Ishikawa (cell line): Measurements from ENCODE around the gene RXFP2.

Source experiments
- CEBPB ChIP-seq: IDR thresholded peaks from 2 replicates; pipeline ENCODE4 v1.6.1; 2012
- CREB1 ChIP-seq: IDR thresholded peaks from 2 replicates; pipeline ENCODE4 v1.6.1; 2012; ENCODE audit warnings: low read depth
- EGR1 ChIP-seq: IDR thresholded peaks from 2 replicates; pipeline ENCODE4 v1.6.1; 2012
- EP300 ChIP-seq: IDR thresholded peaks from 2 replicates; pipeline ENCODE4 v1.6.1; 2012; ENCODE audit warnings: borderline replicate concordance
- FOXM1 ChIP-seq: IDR thresholded peaks from 2 replicates; pipeline ENCODE4 v1.6.1; 2012; ENCODE audit warnings: low read depth, borderline replicate concordance
- MAX ChIP-seq: IDR thresholded peaks from 2 replicates; pipeline ENCODE4 v1.6.1; 2012
- NFIC ChIP-seq: IDR thresholded peaks from 2 replicates; pipeline ENCODE4 v1.6.1; 2012
- RAD21 ChIP-seq: IDR thresholded peaks from 2 replicates; pipeline ENCODE4 v1.6.1; 2012; ENCODE audit warnings: low read depth
- REST ChIP-seq: IDR thresholded peaks from 2 replicates; pipeline ENCODE4 v1.6.1; 2012; ENCODE audit warnings: low read depth, mild to moderate bottlenecking
- TAF1 ChIP-seq: IDR thresholded peaks from 2 replicates; pipeline ENCODE4 v1.6.1; 2012; ENCODE audit warnings: low read depth, mild to moderate bottlenecking
- TCF12 ChIP-seq: IDR thresholded peaks from 2 replicates; pipeline ENCODE4 v1.6.1; 2012; ENCODE audit warnings: low read depth
- TEAD4 ChIP-seq: IDR thresholded peaks from 2 replicates; pipeline ENCODE4 v1.6.1; 2012
- USF1 ChIP-seq: IDR thresholded peaks from 2 replicates; pipeline ENCODE4 v1.6.1; 2012
- YY1 ChIP-seq: IDR thresholded peaks from 2 replicates; pipeline ENCODE4 v1.6.1; 2012; ENCODE audit warnings: low read depth
- ZBTB7A ChIP-seq: IDR thresholded peaks from 2 replicates; pipeline ENCODE4 v1.6.1; 2012; ENCODE audit warnings: low read depth

RXFP2 gene

DNA sequence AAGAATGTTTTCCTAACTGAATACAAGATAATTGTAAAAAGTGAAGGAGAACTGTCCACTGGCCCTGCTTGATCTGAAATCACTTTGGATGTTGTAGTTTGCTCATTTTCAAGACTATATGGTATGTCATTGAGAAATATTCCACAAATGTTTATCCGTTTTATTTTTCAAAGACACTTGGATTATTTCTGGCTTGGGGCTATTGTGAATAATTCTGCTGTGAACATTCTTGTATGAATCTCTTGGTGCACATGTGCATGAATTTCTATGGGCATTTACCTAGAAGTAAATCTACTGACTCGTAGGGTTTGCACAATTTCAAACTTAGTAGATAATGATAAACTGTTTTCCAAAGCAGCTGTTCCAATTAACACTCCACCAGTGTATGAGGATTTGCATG is 8.6 kb downstream of the RXFP2 start:
- TF ChIP-seq CEBPB (no peak), RAD21 (no peak), TAF1 (no peak), ZBTB7A (no peak), TEAD4 (no peak)

- no peak for TF ChIP-seq TAF1
- TF ChIP-seq NFIC: no peak
- no peak for TF ChIP-seq ZBTB7A
- no peak for TF ChIP-seq USF1
- no peak for TF ChIP-seq TCF12
- no peak for TF ChIP-seq YY1
- TF ChIP-seq CREB1: no peak
- no peak for TF ChIP-seq RAD21
- no peak for TF ChIP-seq REST
- TF ChIP-seq MAX: no peak
- TF ChIP-seq TEAD4: no peak
- TF ChIP-seq FOXM1: no peak
- no peak for TF ChIP-seq CEBPB
- TF ChIP-seq EGR1: no peak
- TF ChIP-seq EP300: no peak
Observed at GRCh38 chr13:31749929-31750328, 10.6 kb downstream of the RXFP2 start.

DNA sequence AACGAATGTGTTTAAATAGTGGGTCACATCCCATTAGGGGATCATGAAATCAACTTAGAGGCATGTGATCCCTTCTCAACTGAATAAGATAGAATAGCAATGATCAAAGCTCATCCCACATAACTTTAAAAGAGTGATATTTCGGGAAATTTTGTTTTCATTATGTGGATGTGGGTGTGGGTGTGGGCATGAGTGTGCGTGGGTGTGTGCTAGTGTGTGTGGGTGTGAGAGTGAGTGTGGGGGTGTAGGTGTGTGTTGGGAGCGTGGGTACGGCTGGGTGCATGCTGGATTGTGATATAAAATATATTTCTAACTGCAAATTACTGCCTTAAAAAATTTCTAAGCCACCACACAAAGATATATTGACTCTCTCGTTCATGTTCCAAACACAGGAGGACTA is 15.9 kb downstream of the RXFP2 start:
- no peak for TF ChIP-seq EP300
- TF ChIP-seq USF1: no peak

DNA sequence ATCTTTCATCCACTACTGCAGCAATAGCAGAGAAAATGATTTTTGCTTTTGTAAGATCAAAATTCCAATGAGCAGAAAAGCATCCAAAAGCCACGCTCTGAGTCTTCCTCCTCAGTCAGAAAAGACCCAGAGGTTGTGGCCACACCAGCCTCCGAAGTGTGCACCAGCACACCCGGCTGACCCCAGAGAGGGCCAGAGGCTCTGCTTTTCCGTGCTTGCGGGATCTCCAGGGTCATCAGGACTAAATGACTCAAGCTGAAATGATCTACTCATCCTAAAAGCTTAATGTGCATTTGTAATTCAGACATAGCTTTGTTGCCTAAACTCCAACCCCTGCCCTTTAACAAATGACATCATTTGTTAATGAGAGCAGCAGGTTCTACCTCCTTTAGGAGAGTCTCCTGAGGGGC is 16.5 kb downstream of the RXFP2 start:
- TF ChIP-seq FOXM1: no peak
- no peak for TF ChIP-seq EGR1
- TF ChIP-seq MAX: no peak
- no peak for TF ChIP-seq REST
- no peak for TF ChIP-seq RAD21
- no peak for TF ChIP-seq YY1
- TF ChIP-seq ZBTB7A: no peak

DNA sequence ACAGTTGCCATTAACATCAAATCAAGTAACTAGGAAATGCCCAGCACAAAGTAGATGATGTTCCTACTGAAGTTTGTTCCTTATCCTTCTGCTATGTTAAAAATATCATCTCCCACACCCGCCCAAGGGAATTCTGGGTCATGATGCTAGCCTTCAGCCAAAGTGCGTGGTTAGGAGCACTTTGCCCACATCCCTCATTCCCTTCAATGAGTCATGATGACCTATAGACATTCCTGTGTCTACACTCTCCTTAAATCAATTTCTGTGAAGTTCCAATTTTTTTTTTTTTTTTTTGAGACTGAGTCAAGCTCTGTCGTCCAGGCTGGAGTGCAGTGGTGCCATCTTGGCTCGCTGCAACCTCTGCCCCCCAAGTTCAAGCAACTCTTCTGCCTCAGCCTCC is 17.0 kb downstream of the RXFP2 start:
- TF ChIP-seq CREB1 (no peak), EGR1 (no peak), EP300 (no peak), CEBPB (no peak), TCF12 (no peak), TAF1 (no peak), USF1 (no peak), NFIC (no peak), MAX (no peak), TEAD4 (no peak), REST (no peak), RAD21 (no peak), YY1 (no peak), ZBTB7A (no peak)
